GM21360 (cell line): ENCODE results near the gene LCE3B.
"Not testable (repeated sequence)": the region's sequence is repeated elsewhere in the genome, so short reads cannot be mapped to it uniquely, and the experiment has no call there.

ENCODE experiments used
- ATAC-seq: cut with Tn5 transposase; IDR thresholded peaks from one replicate; pipeline ENCODE4 v1.9.1; 2021; ENCODE audit warnings: mild to moderate bottlenecking, moderate library complexity; ENCODE audit not compliant: unreplicated experiment

LCE3B gene

DNA sequence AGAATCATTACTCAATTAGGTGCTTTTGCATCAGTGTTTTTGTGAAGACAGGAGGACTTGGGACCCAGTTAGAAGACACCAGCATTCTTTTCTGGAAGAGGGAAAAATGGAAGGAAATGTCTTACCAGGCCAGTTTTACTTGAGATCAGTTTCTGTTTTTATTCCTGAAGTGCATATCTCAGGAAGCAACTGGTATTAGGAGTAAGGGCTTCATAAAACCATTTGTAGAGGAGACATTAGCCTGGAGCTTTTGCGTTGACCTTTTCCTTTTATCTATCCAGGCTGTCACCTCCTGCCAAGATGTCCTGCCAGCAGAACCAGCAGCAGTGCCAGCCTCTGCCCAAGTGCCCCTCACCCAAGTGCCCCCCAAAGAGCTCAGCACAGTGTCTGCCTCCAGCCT lies at the start of gene LCE3B:
Gene LCE3B (plus strand): TSS at position 301 of the 400 bp plus-strand sequence. CDS start 0 bp downstream, at position 301.
- ATAC-seq = no peak

DNA sequence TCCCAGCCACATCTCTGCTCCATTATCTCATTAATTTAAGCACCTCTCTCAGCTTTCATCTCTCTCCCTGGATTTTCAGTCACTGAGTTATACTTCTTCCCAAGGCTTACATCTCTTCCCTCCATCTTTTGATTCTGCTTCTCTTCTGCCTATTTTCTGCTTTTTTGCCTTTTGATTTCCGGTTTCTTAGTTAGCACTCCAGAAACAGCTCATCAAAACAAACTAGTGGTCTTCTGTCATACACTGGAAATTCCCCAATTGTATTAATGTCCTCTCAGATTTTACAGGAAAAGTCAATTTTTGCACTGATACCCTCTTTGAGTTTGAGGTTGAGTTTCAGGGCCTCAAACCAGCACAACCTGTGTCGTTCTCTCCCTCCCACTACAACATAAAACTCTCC lies 48.5 kb upstream of the LCE3B start:
- ATAC-seq = no peak

DNA sequence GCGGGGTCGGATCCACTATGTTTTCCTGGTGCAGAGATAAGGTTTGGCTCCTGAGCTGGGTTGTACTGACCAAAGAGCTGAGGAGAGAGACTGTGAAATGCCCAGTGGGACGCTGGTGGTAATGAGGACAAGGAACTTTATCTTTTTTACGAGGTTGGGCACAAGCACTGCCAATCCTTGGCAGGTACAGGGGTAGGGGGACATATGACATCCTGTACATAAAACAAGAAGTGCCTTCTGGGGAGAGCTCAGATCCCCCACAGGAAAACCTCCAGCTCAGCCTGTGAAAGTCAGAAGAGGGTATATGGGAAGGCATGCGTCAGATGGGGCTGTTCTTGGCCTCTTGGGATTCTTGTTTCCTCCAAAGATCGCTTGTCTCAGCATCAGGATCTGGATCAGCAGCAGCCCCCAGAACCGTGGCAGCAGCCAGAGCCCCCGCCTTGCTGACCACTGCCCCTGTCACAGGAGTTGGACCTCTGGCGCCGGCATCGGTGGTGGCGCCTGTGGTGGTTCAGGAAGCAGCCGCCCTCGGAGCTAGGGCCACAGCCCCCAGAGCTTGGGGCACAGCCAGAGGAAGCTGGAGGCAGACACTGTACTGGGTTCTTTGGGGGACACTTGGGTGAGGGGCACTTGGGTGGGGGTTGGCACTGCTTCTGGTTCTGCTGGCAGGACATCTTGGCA lies 47.9 kb upstream of the LCE3B start:
- ATAC-seq = no peak

GRCh38 chr1:152566681-152567080 lies 46.9 kb upstream of the LCE3B start, which contains the start of gene LCE3E:
Gene LCE3E (minus strand): TSS chr1:152566780. CDS start chr1:152566208, 572 bp downstream.
- ATAC-seq = no peak

DNA sequence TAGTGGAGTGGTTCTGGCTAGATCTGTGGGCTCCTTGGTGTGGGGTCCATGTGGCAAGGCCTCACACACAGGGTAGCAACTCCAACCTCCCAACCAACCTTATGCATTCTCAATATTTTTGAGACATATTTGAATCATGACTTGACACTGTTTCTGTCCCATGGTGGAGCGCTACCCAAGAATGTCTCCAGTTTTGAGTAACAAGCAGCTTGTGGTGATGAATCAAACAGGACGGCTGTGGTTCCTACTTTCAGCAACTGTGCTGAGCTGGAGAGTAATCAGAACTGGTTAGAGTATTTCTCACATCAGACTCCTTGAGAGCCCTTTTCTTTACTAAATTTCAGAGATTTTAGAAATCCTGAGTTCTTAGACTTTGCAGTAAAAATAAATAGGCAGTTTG lies 36.4 kb upstream of the LCE3B start:
- ATAC-seq = no peak

DNA sequence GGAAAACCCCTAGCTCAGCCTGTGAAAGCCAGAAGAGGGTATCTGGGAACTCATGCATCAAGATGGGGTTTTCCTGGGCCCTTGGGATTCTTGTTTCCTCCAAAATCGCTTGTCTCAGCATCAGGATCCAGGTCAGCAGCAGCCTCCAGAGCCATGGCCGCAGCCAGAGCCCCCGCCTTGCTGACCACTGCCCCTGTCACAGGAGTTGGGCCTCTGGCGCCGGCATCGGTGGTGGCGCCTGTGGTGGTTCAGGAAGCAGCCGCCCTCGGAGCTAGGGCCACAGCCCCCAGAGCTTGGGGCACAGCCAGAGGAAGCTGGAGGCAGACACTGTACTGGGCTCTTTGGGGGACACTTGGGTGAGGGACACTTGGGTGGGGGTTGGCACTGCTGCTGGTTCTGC lies 34.1 kb upstream of the LCE3B start:
- ATAC-seq = not testable (repeated sequence)

DNA sequence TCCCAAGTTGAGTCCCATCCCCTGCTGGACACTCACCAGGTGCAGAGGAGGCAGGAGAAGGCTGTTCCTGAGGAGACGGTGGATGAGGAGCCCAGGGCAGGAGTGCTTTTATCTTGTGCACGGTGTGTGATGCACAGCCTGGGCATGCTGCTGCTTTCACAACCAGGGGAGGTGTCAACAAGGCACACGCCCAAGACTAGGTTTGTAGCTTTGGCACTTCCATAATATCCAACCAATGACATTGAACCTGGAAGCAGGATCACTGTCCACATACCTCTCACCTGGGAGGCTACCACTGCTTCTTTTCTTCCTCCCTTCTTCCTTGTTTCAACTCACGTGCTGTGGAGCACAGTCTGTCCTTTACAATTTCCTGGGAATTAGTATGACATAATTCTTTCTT lies 33.2 kb upstream of the LCE3B start, which contains the start of gene LCE3D:
Gene LCE3D (minus strand): TSS at position 84 of the 400 bp plus-strand sequence. CDS start 580 bp downstream, outside the sequence.
- ATAC-seq = no peak

GRCh38 chr1:152582647-152583046 lies 31.0 kb upstream of the LCE3B start:
- ATAC-seq = no peak

DNA sequence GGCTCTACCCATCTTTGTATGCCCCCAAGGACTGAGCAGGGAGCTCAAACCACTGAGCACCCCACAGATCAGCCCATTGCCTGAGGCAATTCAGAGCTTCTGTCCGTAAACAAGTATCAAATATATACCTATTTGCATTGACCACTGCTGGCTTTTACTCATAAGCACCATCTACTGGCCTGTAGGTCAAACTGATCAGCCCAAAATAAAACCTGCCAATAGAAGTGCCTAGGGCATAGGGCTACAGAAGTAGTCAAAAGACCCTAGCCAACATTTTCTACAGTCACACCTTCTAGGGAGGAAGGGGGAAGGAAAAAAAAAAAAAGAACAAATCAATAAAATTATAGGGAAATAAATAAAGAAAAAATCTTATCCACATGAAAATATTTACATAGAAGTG lies 28.0 kb upstream of the LCE3B start:
- ATAC-seq = no peak

GRCh38 chr1:152596986-152597385 lies 16.6 kb upstream of the LCE3B start:
- no peak for ATAC-seq

- no peak for ATAC-seq
Measured at GRCh38 chr1:152599934-152600333, 13.7 kb upstream of the LCE3B start, which contains the start of gene LCE3C. Gene LCE3C (plus strand): TSS chr1:152600234. CDS start chr1:152600732, 498 bp downstream.

GRCh38 chr1:152621993-152622392 lies 8.4 kb downstream of the LCE3B start:
- ATAC-seq = no peak

DNA sequence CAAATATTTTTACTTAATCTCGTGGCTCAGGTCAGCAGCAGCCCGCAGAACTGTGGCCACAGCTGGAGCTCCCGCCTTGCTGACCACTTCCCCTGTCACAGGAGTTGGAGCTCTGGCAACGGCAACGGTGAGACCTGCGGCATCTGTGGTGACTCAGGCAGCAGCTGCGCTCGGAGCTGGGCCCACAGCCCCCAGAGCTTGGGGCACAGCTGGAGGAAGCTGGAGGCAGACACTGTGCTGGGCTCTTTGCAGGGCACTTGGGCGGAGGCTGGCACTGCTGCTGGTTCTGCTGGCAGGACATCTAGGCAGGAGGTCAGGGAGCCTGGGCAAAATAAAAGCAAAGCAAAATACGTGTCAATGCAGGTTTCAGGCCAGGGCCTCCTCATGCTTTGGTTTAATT lies 9.2 kb downstream of the LCE3B start, which contains the start of gene LCE3A:
Gene LCE3A (minus strand): TSS at position 301 of the 400 bp plus-strand sequence. CDS start 0 bp downstream, at position 301.
- ATAC-seq = no peak

DNA sequence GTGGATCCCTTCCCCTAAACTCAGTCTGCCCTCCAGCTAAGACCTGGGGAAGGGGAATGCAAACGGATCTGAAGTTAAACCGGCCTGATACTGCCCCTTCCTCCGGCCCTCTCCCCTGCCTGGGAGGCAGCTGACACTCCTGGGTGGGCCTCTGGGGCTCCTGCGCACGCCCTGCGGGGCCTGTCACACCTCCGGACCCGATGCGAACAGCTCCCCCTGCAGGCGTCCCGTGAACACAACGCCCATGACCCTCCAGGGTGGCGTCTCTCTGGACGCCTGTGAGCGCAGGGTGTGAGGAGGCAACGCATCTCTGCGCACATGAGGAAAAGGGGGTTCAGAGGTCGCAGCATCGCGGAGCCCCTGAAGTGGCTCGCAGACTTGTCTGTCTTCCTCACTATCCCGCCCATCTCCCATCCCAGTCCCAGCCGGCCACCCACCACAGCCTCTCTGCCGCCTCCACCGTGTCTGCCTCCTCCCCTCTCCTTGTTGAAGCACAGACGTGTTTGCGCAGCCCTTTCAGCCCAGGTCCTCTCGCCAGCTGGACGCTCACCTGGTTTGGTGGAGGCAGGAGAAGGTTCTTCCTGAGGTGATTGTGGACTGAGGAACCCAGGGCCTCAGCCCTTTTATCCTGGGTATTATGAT lies 9.7 kb downstream of the LCE3B start:
- ATAC-seq = no peak

- no peak for ATAC-seq
Measured at GRCh38 chr1:152626744-152627143, 13.1 kb downstream of the LCE3B start.

DNA sequence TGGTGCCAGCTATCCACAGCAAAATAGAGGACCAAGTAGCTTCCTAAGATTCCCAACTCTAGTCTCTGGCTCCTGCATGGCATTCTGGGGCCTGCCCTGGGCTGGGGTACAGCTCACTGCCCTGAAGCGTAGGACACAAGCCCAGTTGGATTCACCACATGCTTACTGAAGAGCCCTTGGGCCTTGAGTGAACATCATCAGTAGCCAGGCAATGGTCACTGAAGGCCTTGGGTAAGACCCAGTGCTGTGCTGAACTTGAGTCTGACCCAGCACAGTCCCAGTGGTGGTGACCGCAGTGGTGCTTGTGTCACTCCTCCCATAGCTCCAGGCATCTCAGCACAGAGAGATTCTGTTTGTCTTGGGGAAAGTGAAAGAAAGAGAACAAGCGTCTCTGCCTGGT lies 17.0 kb downstream of the LCE3B start:
- no peak for ATAC-seq

DNA sequence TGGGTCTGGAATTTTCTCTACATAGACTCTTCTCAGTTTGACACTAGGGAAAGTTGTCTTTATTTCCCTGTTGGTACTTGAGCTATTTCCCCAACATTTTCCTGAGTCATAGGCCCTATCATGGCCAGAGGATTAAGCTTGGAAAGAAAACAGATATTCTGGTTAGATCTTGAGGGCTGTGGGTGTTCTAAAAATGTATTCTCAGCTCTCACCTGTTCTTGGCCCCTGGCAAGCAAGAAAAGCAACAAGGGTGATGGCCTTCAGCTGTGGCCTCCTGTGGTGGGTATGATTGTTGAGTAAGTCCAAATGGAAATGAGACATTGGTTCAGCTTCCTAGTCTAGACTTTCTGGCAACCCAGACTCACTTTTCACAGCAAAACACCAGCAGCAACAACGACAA lies 26.7 kb downstream of the LCE3B start:
- ATAC-seq = no peak

DNA sequence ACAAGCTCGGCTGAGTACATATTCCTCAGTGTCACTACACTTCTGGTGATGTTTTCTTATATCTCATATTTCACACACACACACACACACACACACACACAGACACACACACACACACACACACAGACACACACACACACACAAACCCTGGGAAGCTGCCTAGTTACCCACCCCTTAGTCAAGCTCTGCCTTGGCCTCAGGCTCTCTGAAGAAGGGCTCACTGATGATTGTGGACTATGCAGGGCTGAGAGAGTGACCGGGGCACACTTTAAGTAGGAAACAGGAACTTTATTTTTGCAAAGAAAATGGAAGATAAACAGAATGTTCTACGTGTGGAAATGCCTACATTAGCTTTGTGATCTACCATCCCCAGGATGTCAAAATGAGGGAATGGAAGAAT lies 30.3 kb downstream of the LCE3B start:
- no peak for ATAC-seq

DNA sequence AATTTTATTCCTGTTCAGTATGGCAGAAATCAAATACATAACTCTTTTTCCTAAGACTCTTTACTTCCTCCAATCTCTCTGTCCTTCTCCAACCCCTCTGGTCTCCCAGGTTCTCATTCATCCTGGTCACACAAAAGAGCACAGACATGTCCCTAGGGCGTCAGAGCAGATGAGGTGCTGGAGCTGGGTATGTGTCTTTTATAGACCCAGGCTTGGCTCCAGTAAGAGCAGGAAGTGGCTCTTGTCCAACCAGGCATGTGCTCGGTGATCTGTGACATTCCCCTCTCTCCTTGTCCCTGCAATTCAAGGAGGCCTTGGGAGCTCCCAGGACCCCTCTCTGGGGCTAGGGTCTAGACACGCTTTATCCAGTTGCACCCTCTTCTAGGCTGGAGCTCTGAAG lies 31.5 kb downstream of the LCE3B start:
- no peak for ATAC-seq

- ATAC-seq = no peak
Measured at GRCh38 chr1:152646656-152647055, 33.0 kb downstream of the LCE3B start.

GRCh38 chr1:152654110-152654509 lies 40.5 kb downstream of the LCE3B start:
- no peak for ATAC-seq

DNA sequence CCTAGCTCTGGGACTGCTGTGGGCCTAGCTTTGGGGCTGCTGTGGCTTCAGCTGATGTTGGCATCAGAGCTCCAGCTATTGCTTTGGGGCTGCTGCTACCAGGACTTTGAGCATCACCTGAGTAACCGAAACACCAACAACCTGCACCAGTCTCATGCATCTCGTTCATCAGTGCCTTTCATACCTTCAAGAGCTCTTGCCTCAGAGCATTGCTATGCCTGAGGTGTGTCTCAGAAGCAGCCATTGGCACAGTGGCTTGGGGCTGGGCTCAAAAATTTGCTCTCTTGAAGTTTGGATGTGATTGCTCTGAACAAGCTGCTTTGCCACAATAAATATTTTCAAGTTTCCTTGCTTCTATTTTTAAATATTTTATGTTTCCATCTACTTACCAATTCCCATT lies 42.8 kb downstream of the LCE3B start:
- no peak for ATAC-seq
